CD14-positive monocyte (primary cell): ENCODE data around the gene NEK6. TPM values are rescaled to one million over a fixed set of nuclear protein-coding genes. Genes with fewer than 3 reads are reported as not detected.

Experiments
- DNase-seq, 3 donors: peaks; one replicate each; pipeline ENCODE4 v3.0.0-alpha.2; 2011 to 2022
- H2AFZ ChIP-seq: 2 replicates; pipeline ENCODE4 v1.6.0; 2012; ENCODE audit warnings: mild to moderate bottlenecking, low read depth, low read length, inconsistent platforms; ENCODE audit not compliant: insufficient read depth, poor library complexity, severe bottlenecking
- H3K27ac ChIP-seq, 2 donors: 1 replicate in 1 of 2; 2 replicates in 1 of 2; pipeline ENCODE4 v1.5.1; 2012 to 2013; ENCODE audit warnings: low read length in 2 of 2, control low read depth in 1 of 2, inconsistent platforms in 1 of 2, low read depth in 1 of 2, mild to moderate bottlenecking in 1 of 2
- H3K27me3 ChIP-seq, 2 donors: one replicate each; pipeline versions ENCODE4 v1.6.0 to v1.6.1; 2011 to 2013; ENCODE audit warnings: low read length in 2 of 2; ENCODE audit not compliant: control insufficient read depth in 2 of 2, insufficient read depth in 2 of 2
- H3K36me3 ChIP-seq, 2 donors: replicated peaks in 1 of 2; 1 replicate in 1 of 2; 2 replicates in 1 of 2; pipeline versions ENCODE4 v1.5.1 to v1.6.1; 2012 to 2013; ENCODE audit warnings: low read length in 2 of 2, control low read depth in 1 of 2, inconsistent platforms in 1 of 2, mild to moderate bottlenecking in 1 of 2; ENCODE audit not compliant: insufficient read depth in 2 of 2, control insufficient read depth in 1 of 2
- H3K4me1 ChIP-seq, 2 donors: 1 replicate in 1 of 2; 2 replicates in 1 of 2; pipeline versions ENCODE4 v1.5.1 to v1.6.1; 2012 to 2013; ENCODE audit warnings: low read length in 2 of 2, control low read depth in 1 of 2, inconsistent platforms in 1 of 2, mild to moderate bottlenecking in 1 of 2, moderate library complexity in 1 of 2; ENCODE audit not compliant: insufficient read depth in 2 of 2, control insufficient read depth in 1 of 2
- H3K4me2 ChIP-seq: replicated peaks from 2 replicates; pipeline ENCODE3; 2012; ENCODE audit warnings: low read length, moderate library complexity, mild to moderate bottlenecking; ENCODE audit not compliant: poor library complexity, severe bottlenecking; ENCODE audit errors: extremely low read depth
- H3K4me3 ChIP-seq, 3 experiments: fragments of 200-600 bp in 1 of 3; sonication (generic) in 1 of 3; replicated peaks in 1 of 3; 1 replicate in 2 of 3; 2 replicates in 1 of 3; pipeline ENCODE4 v1.5.1; 2011 to 2013; ENCODE audit warnings: low read length in 3 of 3, mild to moderate bottlenecking in 3 of 3, control low read depth in 2 of 3, low read depth in 2 of 3, inconsistent platforms in 1 of 3, moderate library complexity in 1 of 3
- H3K79me2 ChIP-seq: 2 replicates; pipeline ENCODE4 v1.6.0; 2012; ENCODE audit warnings: mild to moderate bottlenecking, control low read depth, inconsistent platforms, low read length, moderate library complexity; ENCODE audit not compliant: insufficient read depth
- H3K9ac ChIP-seq: 2 replicates; pipeline ENCODE4 v1.6.0; 2017; ENCODE audit warnings: low read length, mild to moderate bottlenecking; ENCODE audit not compliant: insufficient read depth, poor library complexity, severe bottlenecking
- H3K9me3 ChIP-seq, 2 donors: replicated peaks in 1 of 2; 1 replicate in 1 of 2; 2 replicates in 1 of 2; pipeline versions ENCODE4 v1.5.1 to v1.6.1; 2012 to 2013; ENCODE audit warnings: low read length in 2 of 2, control low read depth in 1 of 2; ENCODE audit not compliant: control insufficient read depth in 1 of 2, insufficient read depth in 1 of 2
- H4K20me1 ChIP-seq: 2 replicates; pipeline ENCODE4 v1.6.0; 2012; ENCODE audit warnings: mild to moderate bottlenecking, low read length, control low read depth, moderate library complexity; ENCODE audit not compliant: insufficient read depth
- H3K27ac Mint-ChIP-seq, 7 donors: one replicate each; pipeline ENCODE4 v1.8.0; 2020; ENCODE audit warnings: mild to moderate bottlenecking in 7 of 7, mixed read lengths in 7 of 7, moderate library complexity in 6 of 7, inconsistent platforms in 2 of 7
- H3K27me3 Mint-ChIP-seq, 3 donors: one replicate each; pipeline ENCODE4 v1.8.0; 2021 to 2022; ENCODE audit warnings: low read depth in 3 of 3, mild to moderate bottlenecking in 3 of 3, mixed read lengths in 3 of 3, moderate library complexity in 3 of 3, inconsistent platforms in 1 of 3
- H3K36me3 Mint-ChIP-seq, 2 donors: one replicate each; pipeline ENCODE4 v1.8.0; 2020; ENCODE audit warnings: mixed read lengths in 2 of 2, inconsistent platforms in 1 of 2, mild to moderate bottlenecking in 1 of 2
- H3K4me1 Mint-ChIP-seq: one replicate; pipeline ENCODE4 v1.8.0; 2020; ENCODE audit warnings: mild to moderate bottlenecking, mixed read lengths
- H3K4me3 Mint-ChIP-seq, 2 donors: one replicate each; pipeline ENCODE4 v1.8.0; 2020; ENCODE audit warnings: mild to moderate bottlenecking in 2 of 2, mixed read lengths in 2 of 2, moderate library complexity in 1 of 2
- H3K9me3 Mint-ChIP-seq, 7 donors: one replicate each; pipeline ENCODE4 v1.8.0; 2020 to 2022; ENCODE audit warnings: mixed read lengths in 7 of 7, mild to moderate bottlenecking in 6 of 7, moderate library complexity in 6 of 7, inconsistent platforms in 2 of 7
- CTCF ChIP-seq: fragments of 200-600 bp; IDR thresholded peaks from one replicate; pipeline ENCODE4 v1.8.0; 2022; ENCODE audit warnings: antibody characterized with exemption, mild to moderate bottlenecking
- WGBS: methylation state at CpG from one replicate; pipeline ENCODE4 v1.1.5; 2013; ENCODE audit warnings: missing lambda C conversion rate; ENCODE audit not compliant: insufficient coverage; 5-methylcytosine and 5-hydroxymethylcytosine counted together
- intact Hi-C, 2 donors: fragments of 100-400 bp; cut with micrococcal nuclease; formaldehyde crosslinking; loops; one replicate each; pipeline versions ENCODE4 v1.15.0 to v1.15.1; 2023
- polyA plus RNA-seq, 3 donors: library from polyadenylated mRNA; depleted of rRNA in 1 of 3; unstranded in 2 of 3; stranded (reverse) in 1 of 3; fragments of 300-500 nt in 2 of 3; fragments of >200 nt in 1 of 3; fragmentation: Illumina TruSeq in 2 of 3; gene quantifications; 1 replicate in 2 of 3; 2 replicates in 1 of 3; pipeline ENCODE4 v1.2.3, GENCODE V29; 2012 to 2021

NEK6 gene
- polyA plus RNA-seq, 3 donors: 26.1 to 46.0 (median 35.8) TPM

GRCh38 chr9:124345063-124345462 lies 87.3 kb downstream of the NEK6 start:
- no peak overlapping the region for H3K27ac ChIP-seq
- H3K4me3 ChIP-seq: no peak overlapping the region
- no peak overlapping the region for H3K4me2 ChIP-seq
- peaks cover 70 to 96% of the 10 kb centered on the region in 2 donors for H3K36me3 Mint-ChIP-seq
- H3K4me1 ChIP-seq: no peaks in the 10 kb centered on the region
- no peaks in the 10 kb centered on the region for H3K9me3 ChIP-seq
- peaks cover 6% of the 10 kb centered on the region for H3K79me2 ChIP-seq
- peaks cover 100% of the 10 kb centered on the region for H4K20me1 ChIP-seq
- H3K27ac Mint-ChIP-seq: peak overlapping the region in 3 of 7 donors; percentile 2 to 48 (median 29)
- DNase-seq: no peak
- H2AFZ ChIP-seq: no peak overlapping the region
- H3K9ac ChIP-seq: no peak overlapping the region
- H3K4me3 Mint-ChIP-seq: no peak overlapping the region
- H3K9me3 Mint-ChIP-seq: peaks cover 0 to 3% (median 0%) of the 10 kb centered on the region in 7 donors
- H3K4me1 Mint-ChIP-seq: no peaks in the 10 kb centered on the region
- intact Hi-C loops: no loop called here
- no peak for TF ChIP-seq CTCF
- no peaks in the 10 kb centered on the region for H3K27me3 ChIP-seq
- H3K27me3 Mint-ChIP-seq: no peaks in the 10 kb centered on the region
- 90% methylated on average over 12 of the region's 14 CpGs for WGBS
- H3K36me3 ChIP-seq: peaks cover 96 to 100% of the 10 kb centered on the region in 2 donors

- Histone ChIP-seq H3K9me3 (no peaks in the 10 kb centered on the region), H4K20me1 (peaks cover 100% of the 10 kb centered on the region), H2AFZ (no peak overlapping the region), H3K4me2 (no peak overlapping the region), H3K36me3 (peaks cover 96 to 100% of the 10 kb centered on the region in 2 donors), H3K27me3 (no peaks in the 10 kb centered on the region), H3K4me3 (no peak overlapping the region), H3K79me2 (no peaks in the 10 kb centered on the region), H3K4me1 (no peaks in the 10 kb centered on the region), H3K9ac (no peak overlapping the region), H3K27ac (no peak overlapping the region)
- H3K4me1 Mint-ChIP-seq: no peaks in the 10 kb centered on the region
- WGBS: 87% methylated on average over 8 of the region's 9 CpGs
- peaks cover 0 to 3% (median 0%) of the 10 kb centered on the region in 7 donors for H3K9me3 Mint-ChIP-seq
- intact Hi-C loops: no loop called here
- H3K27me3 Mint-ChIP-seq: no peaks in the 10 kb centered on the region
- no peak for TF ChIP-seq CTCF
- H3K4me3 Mint-ChIP-seq: no peak overlapping the region
- H3K36me3 Mint-ChIP-seq: peaks cover 77 to 96% of the 10 kb centered on the region in 2 donors
- no peak for DNase-seq
- peak overlapping the region in 2 of 7 donors; percentile 18 to 22 for H3K27ac Mint-ChIP-seq
These were observed 88.1 kb downstream of the NEK6 start for GRCh38 chr9:124345751-124346281.
